NCI-H2196 treated with DMSO at 0.1 percent for 48 hours (cell line): Measurements from ENCODE around the gene PIK3C3.

Experiments
- DNase-seq: peaks from one replicate; lab custom pipeline; 2025; ENCODE audit not compliant: unreplicated experiment; lab: John Stamatoyannopoulos, UW

The PIK3C3 gene

DNA sequence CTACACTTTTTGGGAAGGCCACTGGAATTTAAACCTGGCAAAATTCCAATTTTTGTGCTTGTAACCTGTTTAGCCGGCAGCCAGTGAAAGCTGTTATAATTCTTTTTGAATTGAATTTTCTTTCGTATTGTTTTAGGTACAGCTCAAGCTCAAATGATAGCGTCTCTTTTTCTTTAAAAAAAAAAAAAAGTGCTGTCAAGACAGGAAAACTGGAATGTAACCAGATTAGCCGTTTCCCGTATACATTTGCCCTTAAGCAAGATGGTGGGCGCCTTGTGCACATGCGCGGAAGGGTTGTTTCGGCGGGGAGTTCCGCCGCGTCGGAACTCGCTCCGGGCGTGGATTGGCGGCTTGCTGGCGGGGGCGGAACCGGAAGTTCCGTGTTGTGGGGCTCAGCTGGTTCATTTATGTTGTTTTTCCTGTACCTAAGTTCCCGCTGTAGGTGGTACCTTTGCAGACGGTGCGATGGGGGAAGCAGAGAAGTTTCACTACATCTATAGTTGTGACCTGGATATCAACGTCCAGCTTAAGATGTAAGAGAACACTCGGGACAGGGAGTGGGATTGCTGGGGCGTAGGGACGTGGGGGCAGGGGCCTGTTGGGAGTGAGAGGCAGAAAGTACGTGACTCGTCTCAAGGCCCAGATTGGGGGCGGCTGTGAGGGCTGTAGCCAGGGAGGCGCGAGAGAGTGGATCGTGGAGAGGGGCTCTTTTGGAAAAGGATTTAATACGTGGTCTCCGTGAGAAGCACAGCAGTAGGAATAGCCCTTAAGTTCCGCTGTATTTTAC, at the start of gene PIK3C3:
Gene PIK3C3 (plus strand): TSS at position 408 of the 787 bp plus-strand sequence. CDS start 58 bp downstream, at position 466.
- peak; percentile 87 for DNase-seq

DNA sequence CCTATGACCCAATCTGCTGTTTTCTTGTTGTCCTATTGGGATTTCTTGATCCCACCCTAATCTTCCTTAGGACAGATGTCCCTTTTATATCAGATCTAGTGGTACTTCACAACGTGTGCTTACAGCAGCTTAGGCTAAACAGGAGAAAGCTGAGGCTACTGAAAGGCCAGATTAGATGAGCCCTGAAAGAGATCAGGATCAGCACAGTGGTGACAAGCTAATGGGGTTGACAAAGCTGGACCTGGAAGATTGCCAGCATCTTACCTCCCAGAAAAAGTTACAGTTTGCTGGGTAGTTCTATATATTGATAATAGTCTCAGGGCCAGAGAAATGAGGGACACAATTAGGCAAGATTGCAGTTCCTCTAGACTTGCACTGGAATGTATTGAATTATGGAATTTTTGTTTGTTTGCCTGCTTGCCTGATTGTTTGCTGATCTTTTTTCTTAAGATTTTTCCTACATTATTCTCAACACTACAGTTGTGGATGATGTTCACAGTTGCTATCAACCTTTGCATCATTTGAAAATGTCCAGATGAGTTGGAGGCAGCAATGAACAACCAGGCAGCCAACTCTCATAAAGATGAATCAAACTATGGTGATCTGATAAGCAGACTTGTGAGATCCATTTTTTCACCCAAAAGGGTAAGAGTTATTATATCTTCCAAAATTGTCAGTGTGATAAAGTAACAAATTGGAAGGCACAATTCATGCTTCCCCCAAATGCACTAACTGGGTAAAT, 49.1 kb upstream of the PIK3C3 start:
- DNase-seq, result no peak

DNA sequence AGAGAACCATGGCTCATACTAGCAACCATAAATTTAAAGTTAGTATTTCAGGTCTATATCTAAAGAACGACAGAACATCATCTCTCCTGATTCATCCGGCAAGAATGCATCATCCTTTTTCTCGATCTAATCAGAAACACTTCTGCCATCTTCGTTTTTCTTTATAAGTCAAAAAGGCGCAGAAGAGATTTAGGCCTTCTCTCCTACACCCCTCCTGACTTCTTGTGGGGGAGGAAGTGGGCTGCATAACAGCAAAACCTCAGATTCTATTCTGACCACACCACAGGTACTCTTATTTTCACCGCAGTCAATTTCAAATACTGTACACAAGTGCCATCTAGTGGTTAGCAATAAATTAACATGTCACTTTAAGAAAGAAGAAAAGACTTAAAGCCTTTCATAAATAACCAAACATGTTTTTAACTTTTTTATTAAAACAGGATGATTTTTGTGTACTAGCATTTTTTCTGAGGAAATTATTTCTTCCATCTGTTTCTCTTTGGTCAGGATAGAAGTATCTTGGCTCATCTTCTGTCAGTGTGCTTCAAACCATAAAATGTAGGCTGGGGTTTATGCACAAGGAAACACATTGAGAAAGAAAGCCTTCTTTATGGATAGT, 48.4 kb upstream of the PIK3C3 start:
- DNase-seq, result peak; percentile 4

DNA sequence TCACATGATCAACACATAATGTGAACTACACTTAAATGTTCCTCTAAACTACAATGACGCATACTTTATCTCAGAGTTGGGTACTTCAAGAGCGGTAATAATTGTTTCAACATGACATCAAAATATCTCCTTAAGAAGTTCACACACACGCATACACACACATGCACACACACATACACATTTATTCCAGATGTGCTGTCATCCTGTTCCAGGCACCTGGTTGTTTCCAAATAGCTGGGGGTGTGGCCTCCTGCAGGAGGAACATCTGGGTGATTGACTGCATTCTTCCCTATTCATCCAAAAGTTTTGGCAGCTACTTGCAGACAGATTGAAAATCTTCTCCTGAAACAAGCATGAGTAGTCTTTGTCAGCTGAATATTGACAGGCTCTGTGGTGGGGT, 37.9 kb upstream of the PIK3C3 start:
- DNase-seq, result no peak

DNA sequence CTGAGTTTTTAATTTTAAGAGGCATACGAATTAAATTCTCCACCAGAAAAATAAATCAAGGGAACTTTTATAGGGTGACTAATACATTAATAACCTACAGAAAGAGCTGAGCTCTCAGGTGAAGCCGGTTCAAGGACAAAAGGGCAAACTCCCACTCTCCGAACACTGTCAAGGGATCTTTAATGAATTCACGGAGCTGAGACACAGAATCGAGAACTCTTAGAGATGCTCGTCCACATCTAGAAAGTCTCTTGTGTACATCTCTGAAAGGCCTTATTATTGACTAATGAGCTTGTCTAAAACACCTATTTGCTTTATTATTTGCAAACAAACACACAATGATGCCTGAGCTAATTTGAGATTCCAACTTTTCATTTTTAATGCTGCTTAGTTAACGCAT, 33.3 kb upstream of the PIK3C3 start:
- DNase-seq, result no peak

DNA sequence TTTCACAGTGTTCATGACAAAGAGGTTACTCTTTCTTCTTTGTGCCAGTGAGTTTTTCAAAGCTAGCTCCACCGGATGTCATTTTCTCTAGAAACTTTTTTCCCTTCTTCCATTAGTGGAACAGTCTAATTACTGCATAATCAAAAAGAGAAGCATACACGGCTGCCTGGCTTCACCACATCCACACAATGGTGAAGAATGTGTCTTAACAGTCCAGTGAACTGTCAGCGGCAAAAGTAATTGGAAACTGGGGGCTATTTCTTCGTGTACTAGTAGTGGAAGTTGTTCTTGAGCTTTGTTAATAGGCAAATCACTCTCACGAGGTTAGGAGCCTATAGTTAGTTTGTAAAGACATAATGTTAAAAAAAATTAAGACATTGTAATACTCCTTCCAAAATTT, 32.9 kb upstream of the PIK3C3 start:
- no peak for DNase-seq

DNA sequence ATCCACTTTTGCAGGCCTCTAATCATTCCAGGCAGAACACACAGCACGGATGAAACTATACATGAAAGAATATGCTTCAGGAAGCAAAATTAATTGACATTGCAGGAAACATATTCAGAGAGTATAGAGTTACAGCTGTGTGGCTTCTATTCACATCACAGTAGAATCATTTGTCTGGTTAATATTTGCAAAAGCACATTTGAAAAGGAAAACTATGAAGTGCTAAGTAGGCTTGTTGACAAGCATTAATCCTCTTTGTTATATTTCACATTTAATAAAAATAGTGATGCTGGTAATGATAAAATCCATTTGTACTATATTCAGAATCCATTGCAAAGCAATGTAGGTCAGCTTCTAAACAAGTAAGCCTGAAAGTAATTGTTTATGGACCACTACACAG, 32.2 kb upstream of the PIK3C3 start:
- no peak for DNase-seq

DNA sequence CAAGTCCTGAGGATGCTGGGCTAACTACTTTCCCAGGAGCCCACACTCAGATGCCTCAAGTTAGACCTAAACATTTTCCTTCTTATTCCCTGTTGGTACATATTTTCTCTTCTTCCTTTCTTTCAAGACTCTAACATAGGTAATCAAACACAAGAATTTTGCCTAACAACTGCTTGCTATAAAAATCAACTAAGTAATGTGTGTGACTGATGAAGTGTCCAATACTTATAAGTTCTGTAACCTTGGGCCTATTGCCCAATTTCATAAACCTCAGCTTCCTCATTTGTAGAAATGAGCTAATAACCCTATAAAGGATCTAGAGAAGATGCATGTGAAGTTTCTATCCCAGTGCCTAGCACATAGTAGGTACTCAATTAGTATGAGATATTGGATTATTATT, 31.6 kb upstream of the PIK3C3 start:
- DNase-seq, result no peak

DNA sequence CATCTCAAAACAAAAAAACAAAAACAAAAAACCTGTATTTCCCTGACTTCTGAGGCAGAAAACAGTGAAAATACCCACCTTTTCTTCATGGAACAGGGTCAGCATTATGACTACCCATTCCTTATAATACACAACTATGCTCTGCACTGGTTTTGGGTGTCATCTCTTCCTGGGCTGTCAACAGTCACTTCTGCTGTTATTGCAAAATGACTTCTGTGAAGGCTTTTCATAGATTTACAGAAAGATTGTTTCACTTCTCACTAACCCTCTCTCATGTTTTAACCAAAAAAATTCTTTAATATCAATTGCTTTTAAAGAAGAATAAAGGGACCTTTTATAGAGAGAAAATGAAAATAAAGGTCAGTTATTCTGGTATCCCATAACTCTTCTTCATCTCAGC, 26.5 kb upstream of the PIK3C3 start:
- no peak for DNase-seq

DNA sequence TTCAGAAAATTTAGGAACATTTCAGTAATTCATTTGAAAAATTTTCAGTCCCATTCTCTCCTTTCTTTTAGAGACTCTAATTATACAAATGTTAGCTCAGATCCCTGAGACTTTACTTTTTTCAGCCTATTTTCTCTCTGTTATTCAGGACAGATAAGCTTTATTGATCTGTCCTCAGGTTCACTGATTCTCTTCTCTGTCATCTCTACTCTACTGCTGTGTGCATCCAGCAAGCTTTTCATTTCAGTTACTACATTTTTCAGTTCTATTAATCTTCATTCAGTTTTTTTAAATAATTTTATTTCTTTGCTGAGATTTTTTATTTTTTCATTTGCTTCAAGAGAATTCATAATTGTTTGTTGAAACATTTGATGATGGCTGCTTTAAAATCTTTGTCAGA, 22.1 kb upstream of the PIK3C3 start:
- DNase-seq, result no peak

DNA sequence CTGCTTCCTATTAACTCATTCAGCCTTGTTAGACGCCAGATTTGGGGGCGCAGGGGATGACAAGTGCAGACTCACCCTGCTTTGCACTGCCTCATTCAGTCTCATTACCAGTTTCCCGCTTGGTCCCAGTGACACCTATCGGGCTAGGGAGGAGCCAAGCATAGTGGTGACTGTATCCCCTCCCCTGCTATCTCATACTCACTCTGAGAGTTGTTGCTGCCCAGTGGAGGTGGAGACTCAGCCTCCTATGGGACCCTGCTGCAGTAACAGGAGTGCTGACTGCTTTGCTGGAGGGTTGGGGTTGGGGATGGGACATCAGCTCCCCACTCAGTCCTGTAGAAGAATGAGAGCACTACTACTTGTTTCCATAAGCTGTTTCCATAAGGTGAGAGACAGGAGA, 21.3 kb upstream of the PIK3C3 start:
- no peak for DNase-seq

DNA sequence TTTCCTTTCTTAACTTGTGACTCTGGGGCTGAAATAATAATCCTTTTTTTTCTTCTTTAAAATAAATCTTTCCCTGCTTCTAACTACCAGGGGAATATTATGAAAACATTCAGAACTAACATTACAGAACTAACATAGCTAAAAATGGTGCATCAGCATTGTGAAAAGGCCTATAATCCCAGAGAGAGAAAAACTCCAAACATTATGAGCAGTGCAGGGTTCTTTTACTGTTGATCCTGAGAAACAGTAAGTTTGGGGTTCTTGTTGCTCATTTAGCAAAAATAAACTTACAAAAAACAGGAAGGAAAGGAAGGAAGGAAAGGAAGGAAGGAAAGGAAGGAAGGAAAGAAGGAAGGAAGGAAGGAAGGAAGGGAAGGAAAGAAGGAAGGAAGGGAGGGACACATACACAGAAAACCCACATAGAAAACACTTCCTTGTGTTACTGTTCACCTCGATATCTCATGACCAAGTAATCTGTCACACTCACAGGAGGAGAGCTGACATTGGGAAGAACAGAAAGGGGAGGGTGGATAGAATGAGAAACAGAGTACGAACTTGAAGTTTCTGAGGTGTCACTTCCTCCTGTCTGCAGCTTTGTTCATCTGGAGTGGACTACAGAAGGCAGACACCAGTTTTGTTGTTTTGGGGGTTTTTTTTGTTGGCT, 18.4 kb upstream of the PIK3C3 start:
- DNase-seq, result no peak

DNA sequence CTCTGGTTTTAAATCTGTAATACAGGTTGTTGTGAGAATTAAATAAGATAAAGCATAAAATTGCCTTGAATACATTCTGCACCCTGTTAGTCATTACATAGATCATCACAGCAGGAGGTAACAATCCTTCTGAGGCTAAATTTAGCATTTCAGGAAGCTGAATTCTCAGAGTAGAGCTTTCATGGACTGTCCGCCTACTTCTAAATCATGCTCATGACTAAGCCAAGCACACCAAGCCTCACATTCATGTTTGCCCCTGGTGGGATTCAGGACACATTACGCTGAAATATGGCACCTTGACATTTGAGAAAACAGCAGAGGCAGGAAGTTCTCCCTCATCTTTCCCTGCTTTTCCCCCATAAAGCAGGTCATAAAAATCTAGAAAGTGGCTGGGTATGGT, 16.6 kb upstream of the PIK3C3 start:
- DNase-seq, result no peak

DNA sequence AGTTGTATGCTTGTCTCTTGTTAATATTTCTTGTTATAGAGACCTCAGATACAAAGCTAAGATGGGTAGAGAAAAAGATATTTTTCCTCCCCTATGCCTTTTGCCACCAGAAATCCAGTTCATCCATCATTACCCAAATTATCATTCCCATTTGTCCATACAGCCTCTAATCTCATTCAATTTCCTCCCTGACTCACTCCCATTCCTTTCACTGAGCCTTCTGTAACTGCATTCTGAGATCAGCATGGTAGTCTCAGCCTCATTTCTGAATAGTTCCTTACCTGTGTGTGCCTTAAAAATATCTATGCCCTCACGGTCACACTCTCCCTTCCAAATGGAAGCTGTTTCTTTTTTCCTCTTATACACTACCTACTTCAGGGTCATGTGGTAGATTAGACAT, 15.7 kb upstream of the PIK3C3 start:
- no peak for DNase-seq

DNA sequence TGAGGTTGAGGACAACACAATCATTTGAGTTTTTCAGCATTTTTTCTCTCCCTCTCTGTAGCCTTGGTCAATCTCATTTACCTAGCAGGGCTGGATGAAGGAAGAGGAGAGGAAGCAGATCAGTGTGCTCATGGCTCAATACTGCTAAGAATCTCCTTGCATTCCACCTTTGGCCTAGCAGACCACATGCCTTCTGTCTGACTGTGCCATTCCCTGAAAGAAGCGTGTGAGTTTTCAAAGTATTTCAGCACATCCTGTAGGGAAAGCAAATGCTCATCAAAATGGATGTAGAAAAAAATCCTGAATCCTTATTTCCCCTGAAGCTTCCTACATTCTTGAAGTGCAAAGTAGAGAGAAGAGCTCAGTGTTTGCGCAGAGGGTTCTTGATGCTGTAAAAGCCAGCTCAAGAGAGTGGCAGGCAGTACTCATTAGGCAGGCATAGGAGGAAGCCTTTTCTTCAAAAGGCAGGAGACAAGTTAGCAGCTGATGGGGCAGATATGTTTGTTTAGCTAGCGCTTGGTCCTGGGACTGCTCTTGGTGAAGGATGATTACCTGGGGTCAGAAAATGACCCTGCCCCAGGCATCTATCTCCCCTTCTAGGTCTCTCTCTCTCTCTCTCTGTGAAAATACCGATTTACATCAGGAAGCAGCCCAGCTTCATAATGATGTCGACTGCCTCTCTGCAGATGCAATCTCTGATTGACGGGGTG, 14.4 kb upstream of the PIK3C3 start:
- no peak for DNase-seq

DNA sequence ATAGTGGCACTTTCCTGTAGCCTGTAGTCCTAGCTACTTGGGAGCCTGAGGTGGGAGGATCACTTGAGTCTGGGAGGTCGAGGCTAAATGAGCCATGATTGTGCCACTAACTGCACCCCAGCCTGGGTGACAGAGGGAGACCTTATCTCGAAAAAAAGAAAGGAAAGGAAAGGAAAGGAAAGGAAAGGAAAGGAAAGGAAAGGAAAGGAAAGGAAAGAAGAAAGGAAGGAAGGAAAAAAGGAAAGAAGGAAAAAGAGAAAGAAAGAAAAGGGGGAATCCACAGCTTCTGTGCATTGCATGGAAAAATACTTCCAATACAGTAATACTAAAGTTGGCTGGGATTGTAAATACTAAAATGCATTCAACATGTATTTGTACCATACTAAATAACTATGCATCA, 12.8 kb upstream of the PIK3C3 start:
- no peak for DNase-seq

DNA sequence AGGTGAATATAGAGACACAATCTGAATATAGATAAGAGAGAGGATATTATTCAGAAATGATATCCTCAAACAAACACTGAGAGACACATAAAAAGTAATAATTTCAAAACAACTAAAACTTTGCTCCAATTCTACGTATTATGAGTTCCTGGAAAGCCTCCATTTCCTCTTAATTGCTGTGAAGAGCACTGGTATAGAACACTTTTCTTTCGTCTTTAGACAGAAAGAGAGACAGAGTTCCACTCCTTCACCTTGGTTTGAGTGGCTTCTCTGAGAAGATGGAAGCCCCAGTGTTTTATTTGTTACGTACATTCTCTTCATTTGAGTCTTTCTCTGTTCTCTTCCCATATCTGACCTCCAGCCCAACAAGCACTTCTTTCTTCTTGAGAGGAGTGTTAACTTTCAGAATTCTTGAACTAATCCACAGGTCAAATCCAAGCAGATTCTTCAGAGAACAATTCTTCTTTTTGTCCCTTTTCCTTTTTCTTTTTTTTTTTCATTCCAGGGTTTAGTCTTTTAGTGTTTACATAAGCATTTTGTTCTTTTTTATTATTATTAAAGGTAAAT, 6.4 kb upstream of the PIK3C3 start:
- no peak for DNase-seq

DNA sequence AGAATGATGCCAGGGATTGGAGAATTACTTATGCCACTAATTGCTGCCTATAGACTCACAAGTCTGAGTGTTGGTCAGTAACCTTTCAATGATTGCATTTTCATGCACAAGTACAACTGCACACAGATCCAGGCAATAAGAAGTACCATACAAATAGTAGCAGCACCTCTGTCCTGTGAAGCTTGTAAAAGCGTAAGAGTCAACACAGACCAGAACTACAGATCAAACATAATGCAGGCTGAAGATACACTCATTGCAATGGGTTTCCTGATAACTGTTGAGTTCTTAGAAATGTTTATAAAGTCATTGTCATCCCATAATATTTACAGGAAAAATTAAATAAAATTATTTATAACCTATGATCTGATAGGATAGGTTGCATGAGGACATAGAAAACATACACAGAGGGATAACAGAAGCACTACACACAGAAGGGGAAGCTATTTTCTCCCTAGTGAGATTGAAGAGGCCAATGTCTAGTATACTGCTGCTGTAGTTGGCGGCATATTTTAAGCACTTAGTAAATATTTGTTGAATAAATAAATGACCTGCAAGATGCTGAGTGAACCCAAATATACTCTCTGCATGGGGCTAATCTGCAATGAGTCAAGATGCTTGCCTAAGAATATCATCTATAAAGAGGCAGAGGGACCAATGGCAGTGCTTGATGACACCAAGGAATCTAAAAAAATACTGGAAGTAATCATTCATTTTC, 5.7 kb upstream of the PIK3C3 start:
- DNase-seq, result no peak

DNA sequence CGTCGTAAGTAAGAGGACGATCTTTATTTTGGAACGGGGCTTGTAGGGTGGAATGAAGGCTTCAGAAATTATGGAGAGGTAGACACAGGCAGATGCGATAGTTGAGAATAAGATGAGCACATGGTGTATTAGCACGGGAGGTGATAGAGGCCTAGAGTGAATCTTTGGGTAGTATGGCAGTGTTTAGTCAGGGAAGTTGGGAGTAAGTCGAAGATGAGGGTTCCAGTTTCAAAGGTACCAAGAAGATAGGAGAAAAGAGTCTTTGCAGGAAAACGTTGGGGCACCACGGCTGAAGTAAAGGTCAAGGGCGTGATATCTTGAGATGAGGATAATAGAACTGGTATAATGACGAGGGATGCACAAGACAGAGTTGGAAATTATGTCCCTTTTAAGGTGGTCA, 654 bp downstream of the PIK3C3 start:
- no peak for DNase-seq

DNA sequence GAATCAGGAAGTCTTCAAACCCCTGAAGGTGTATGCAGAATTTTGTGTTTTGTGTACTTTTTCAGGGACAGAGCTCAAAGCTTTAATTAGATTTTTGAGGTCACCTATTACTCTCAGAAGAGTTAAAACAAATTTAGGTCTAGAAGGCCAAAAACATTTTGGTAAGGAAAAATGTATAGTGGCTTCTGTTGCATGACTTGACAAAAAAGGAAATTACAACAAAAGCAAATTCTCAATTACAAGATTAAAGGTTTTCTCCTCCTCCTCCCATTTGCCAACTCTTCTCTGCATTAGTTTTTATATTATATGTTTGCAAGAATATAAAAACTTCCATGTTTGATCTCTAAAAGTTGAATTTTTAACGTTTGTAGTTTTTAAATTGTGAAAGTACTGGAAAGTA, 4.0 kb downstream of the PIK3C3 start:
- DNase-seq, result no peak
